OCI-LY1 (cell line): Measurements from ENCODE around the gene HNRNPLL.
"Not testable (repeated sequence)": the region's sequence is repeated elsewhere in the genome, so short reads cannot be mapped to it uniquely, and the experiment has no call there.

Experiments used
- H2AFZ ChIP-seq: fragments of 200-600 bp; sonication (generic), shearing (Covaris generic); 2 replicates; pipeline ENCODE4 v1.6.0; 2014; ENCODE audit warnings: antibody characterized with exemption, mild to moderate bottlenecking, low read length
- H3F3A ChIP-seq: fragments of 200-600 bp; sonication (generic), shearing (Covaris generic); 2 replicates; pipeline ENCODE4 v1.6.0; 2014; ENCODE audit warnings: mild to moderate bottlenecking, antibody characterized with exemption, low read length, moderate library complexity; ENCODE audit not compliant: insufficient read depth
- H3K27ac ChIP-seq: fragments of 200-600 bp; sonication (generic); 2 replicates; pipeline ENCODE4 v1.5.1; 2014; ENCODE audit warnings: low read length, mixed run types, mild to moderate bottlenecking, low read depth; ENCODE audit not compliant: poor library complexity, severe bottlenecking
- H3K27me3 ChIP-seq: fragments of 200-600 bp; sonication (generic); 2 replicates; pipeline ENCODE4 v1.6.0; 2014; ENCODE audit warnings: antibody characterized with exemption, mild to moderate bottlenecking, low read length, moderate library complexity; ENCODE audit not compliant: insufficient read depth
- H3K36me3 ChIP-seq: fragments of 200-600 bp; sonication (generic); 2 replicates; pipeline ENCODE4 v1.6.1; 2014; ENCODE audit warnings: mild to moderate bottlenecking, antibody characterized with exemption, low read length, moderate library complexity, mixed read lengths; ENCODE audit not compliant: insufficient read depth
- H3K4me1 ChIP-seq: fragments of 200-600 bp; sonication (generic); 2 replicates; pipeline ENCODE4 v1.5.1; 2014; ENCODE audit warnings: mild to moderate bottlenecking, low read length, moderate library complexity; ENCODE audit not compliant: insufficient read depth, severe bottlenecking
- H3K4me2 ChIP-seq: fragments of 200-600 bp; sonication (generic), shearing (Covaris generic); 2 replicates; pipeline ENCODE4 v1.6.1; 2014; ENCODE audit warnings: low read length
- H3K4me3 ChIP-seq: fragments of 200-600 bp; sonication (generic); 2 replicates; pipeline ENCODE4 v1.5.1; 2014; ENCODE audit warnings: low read length, low read depth, mild to moderate bottlenecking, mixed read lengths; ENCODE audit not compliant: poor library complexity, severe bottlenecking
- H3K79me2 ChIP-seq: fragments of 200-600 bp; shearing (Covaris generic); 2 replicates; pipeline ENCODE4 v1.6.1; 2016; ENCODE audit warnings: mixed run types, low read length, mixed read lengths; ENCODE audit not compliant: insufficient read depth
- H3K9ac ChIP-seq: fragments of 200-600 bp; sonication (generic), shearing (Covaris generic); 2 replicates; pipeline ENCODE4 v1.6.1; 2014; ENCODE audit warnings: mild to moderate bottlenecking, low read length, mixed read lengths
- H3K9me2 ChIP-seq: fragments of 200-600 bp; sonication (generic), shearing (Covaris generic); 2 replicates; pipeline ENCODE4 v1.6.1; 2014; ENCODE audit warnings: low read depth, mild to moderate bottlenecking, low read length, mixed read lengths
- H3K9me3 ChIP-seq: fragments of 200-600 bp; shearing (Covaris generic); 2 replicates; pipeline ENCODE4 v1.6.1; 2014; ENCODE audit warnings: low read length, mixed read lengths
- H4K20me1 ChIP-seq: fragments of 200-600 bp; sonication (generic), shearing (Covaris generic); 2 replicates; pipeline ENCODE4 v1.6.0; 2016; ENCODE audit warnings: mild to moderate bottlenecking, low read length; ENCODE audit not compliant: insufficient read depth
- EZH2 ChIP-seq: fragments of 200-600 bp; sonication (generic), shearing (Covaris generic); IDR thresholded peaks from 2 replicates; pipeline ENCODE4 v1.8.0; 2017; ENCODE audit warnings: borderline replicate concordance, mixed run types, mild to moderate bottlenecking, antibody characterized with exemption, low read length, moderate library complexity, mixed read lengths
- TF ChIP-seq, protein P1 (sequence below): fragments of 200-600 bp; sonication (generic), shearing (Covaris generic); IDR thresholded peaks from 2 replicates; pipeline ENCODE4 v1.5.1; 2017; ENCODE audit warnings: mild to moderate bottlenecking, antibody characterized with exemption, low read length, moderate library complexity, mixed read lengths

HNRNPLL gene

DNA sequence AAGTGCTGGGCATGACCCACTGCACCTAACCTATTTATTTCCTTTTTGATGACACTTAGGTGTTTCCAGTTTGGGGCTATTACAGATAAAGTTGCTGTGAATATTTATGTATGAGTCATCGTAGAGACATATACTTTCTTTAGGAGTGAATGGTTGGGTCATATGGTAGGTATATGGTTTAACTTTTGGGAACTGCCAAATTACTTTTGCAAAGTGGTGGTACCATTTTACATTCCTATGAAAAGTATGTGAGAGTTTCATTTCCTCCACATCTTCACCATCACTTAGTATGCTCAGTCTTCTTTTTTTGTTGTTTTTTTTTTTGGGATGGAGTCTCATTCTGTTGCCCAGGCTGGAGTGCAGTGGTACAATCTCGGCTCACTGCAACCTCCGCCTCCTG is 56.1 kb downstream of the HNRNPLL start:
- no peaks in the 10 kb centered on the region for H3K4me1 ChIP-seq
- H3K4me3 ChIP-seq, result no peak overlapping the region
- H3K9me2 ChIP-seq, result no peaks in the 10 kb centered on the region
- H4K20me1 ChIP-seq, result no peaks in the 10 kb centered on the region
- H3K4me2 ChIP-seq, result no peak overlapping the region
- H2AFZ ChIP-seq, result no peak overlapping the region
- H3K27ac ChIP-seq, result no peak overlapping the region
- no peaks in the 10 kb centered on the region for H3K9me3 ChIP-seq
- H3K9ac ChIP-seq, result no peak overlapping the region
- no peaks in the 10 kb centered on the region for H3K79me2 ChIP-seq
- no peaks in the 10 kb centered on the region for H3K27me3 ChIP-seq
- H3F3A ChIP-seq, result no peaks in the 10 kb centered on the region
- no peak for TF ChIP-seq EZH2
- TF ChIP-seq, protein P1, sequence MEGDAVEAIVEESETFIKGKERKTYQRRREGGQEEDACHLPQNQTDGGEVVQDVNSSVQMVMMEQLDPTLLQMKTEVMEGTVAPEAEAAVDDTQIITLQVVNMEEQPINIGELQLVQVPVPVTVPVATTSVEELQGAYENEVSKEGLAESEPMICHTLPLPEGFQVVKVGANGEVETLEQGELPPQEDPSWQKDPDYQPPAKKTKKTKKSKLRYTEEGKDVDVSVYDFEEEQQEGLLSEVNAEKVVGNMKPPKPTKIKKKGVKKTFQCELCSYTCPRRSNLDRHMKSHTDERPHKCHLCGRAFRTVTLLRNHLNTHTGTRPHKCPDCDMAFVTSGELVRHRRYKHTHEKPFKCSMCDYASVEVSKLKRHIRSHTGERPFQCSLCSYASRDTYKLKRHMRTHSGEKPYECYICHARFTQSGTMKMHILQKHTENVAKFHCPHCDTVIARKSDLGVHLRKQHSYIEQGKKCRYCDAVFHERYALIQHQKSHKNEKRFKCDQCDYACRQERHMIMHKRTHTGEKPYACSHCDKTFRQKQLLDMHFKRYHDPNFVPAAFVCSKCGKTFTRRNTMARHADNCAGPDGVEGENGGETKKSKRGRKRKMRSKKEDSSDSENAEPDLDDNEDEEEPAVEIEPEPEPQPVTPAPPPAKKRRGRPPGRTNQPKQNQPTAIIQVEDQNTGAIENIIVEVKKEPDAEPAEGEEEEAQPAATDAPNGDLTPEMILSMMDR, result no peak
- H3K36me3 ChIP-seq, result no peaks in the 10 kb centered on the region

DNA sequence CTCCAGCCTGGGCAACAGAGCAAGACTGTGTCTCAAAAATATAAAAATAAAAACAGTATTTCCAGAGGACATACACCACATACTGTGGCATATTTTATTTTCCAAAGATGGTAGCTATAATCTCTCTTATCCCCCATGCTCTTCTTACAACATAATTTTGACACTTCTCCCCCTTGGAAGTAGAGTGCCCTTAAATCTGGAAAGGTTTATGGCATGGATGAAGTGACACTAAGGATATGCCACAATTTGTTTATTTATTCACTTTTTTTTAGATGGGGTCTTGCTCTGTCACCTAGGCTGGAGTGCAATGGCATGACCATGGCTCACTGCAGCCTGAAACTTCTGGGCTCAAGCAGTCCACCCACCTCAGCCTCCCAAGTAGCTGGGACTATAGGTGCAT is 56.7 kb downstream of the HNRNPLL start:
- Histone ChIP-seq H3K4me1 (no peaks in the 10 kb centered on the region), H3K4me2 (no peak overlapping the region), H3K27me3 (no peaks in the 10 kb centered on the region), H4K20me1 (no peaks in the 10 kb centered on the region), H2AFZ (no peak overlapping the region), H3K9ac (no peak overlapping the region), H3K79me2 (no peaks in the 10 kb centered on the region), H3K27ac (no peak overlapping the region), H3K36me3 (no peaks in the 10 kb centered on the region), H3K9me2 (no peaks in the 10 kb centered on the region), H3K9me3 (no peaks in the 10 kb centered on the region), H3F3A (no peaks in the 10 kb centered on the region), H3K4me3 (no peak overlapping the region)
- TF ChIP-seq EZH2, result no peak
- TF ChIP-seq, protein P1, result no peak

DNA sequence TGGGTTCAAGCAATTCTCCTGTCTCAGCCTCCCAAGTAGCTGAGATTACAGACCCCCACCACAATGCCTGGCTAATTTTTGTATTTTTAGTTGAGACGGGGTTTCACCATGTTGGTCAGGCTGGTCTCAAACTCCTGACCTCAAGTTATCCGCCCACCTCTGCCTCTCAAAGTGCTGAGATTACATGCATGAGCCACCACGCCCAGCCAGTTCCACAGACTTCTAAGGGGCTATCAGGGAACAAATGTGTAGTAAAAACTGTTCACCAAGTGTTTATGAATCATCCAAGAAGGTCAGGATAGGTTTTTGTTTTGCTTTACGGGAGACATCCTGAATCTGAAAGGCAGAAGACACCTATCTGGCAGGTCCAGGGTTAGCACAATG is 60.5 kb downstream of the HNRNPLL start:
- H3K9me3 ChIP-seq, H3K9ac ChIP-seq, H3K4me2 ChIP-seq, H3K36me3 ChIP-seq, H2AFZ ChIP-seq, H4K20me1 ChIP-seq, H3K27ac ChIP-seq, H3K4me3 ChIP-seq, H3K27me3 ChIP-seq, H3F3A ChIP-seq, H3K4me1 ChIP-seq, H3K9me2 ChIP-seq, H3K79me2 ChIP-seq: not testable (repeated sequence)

DNA sequence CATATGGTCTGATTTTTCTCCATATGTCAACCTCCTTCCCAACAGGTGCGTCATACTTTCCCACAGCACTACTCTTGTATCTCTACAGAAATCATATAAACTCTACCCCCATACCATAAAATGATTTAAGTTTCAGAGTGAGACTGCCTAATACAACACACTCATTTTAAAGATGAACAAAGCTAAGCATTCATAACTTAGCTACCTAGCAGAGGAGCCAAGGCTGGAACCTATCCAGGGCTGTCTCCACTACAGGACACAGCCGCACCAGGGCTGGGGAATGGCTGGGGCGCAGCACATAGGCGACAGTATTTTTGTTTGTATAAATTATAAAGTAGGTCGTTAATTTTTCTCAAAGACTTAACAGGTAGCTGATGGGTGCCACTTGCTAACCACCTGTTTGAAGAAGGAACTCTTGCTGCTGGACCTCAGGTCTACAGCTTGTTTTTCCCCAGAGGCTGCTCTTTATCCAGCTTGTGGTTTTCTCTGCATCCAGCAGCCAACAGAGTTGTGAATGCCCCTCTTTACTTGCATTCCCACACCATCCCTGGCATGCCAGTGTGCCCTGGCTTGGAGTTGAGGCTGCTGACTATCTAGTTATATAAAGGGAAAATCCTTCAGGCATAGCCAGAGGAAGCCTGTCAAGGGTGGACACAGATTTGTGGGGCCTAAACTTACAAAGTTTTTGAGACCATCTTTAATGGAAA is 62.0 kb downstream of the HNRNPLL start:
- no peak overlapping the region for H3K27ac ChIP-seq
- no peak overlapping the region for H3K4me2 ChIP-seq
- H3K9ac ChIP-seq, result no peak overlapping the region
- TF ChIP-seq, protein P1, result no peak
- no peak for TF ChIP-seq EZH2
- no peaks in the 10 kb centered on the region for H4K20me1 ChIP-seq
- H3K4me3 ChIP-seq, result no peak overlapping the region
- no peaks in the 10 kb centered on the region for H3K27me3 ChIP-seq
- no peaks in the 10 kb centered on the region for H3K79me2 ChIP-seq
- no peak overlapping the region for H2AFZ ChIP-seq
- no peaks in the 10 kb centered on the region for H3K36me3 ChIP-seq
- H3K4me1 ChIP-seq, result peaks cover 9% of the 10 kb centered on the region
- no peaks in the 10 kb centered on the region; the same call in 1 of the 2 replicates for H3F3A ChIP-seq
- no peaks in the 10 kb centered on the region for H3K9me3 ChIP-seq
- no peaks in the 10 kb centered on the region for H3K9me2 ChIP-seq
